Mesenteric fat pad (tissue), 1 donor: ENCODE data around the gene WDFY3. TPM values are rescaled to one million over a fixed set of nuclear protein-coding genes. Genes with fewer than 3 reads are reported as not detected.

ENCODE experiments used
- DNase-seq: peaks from one replicate; pipeline ENCODE4 v3.0.0-alpha.2; 2020; ENCODE audit warnings: low spot score
- total RNA-seq: library from RNA; stranded (reverse); fragmentation: NEBNext Ultra II Directional; extraction: Animal tissue kit (Norgen Biotek cat#: 25700); gene quantifications from one replicate; pipeline ENCODE4 v1.2.1, GENCODE V29; 2021
- donor health status: DM: yes; HTN: yes; CAD: no.

The WDFY3 gene
- total RNA-seq, 1 donor from 2014 or later = 124 TPM

DNA sequence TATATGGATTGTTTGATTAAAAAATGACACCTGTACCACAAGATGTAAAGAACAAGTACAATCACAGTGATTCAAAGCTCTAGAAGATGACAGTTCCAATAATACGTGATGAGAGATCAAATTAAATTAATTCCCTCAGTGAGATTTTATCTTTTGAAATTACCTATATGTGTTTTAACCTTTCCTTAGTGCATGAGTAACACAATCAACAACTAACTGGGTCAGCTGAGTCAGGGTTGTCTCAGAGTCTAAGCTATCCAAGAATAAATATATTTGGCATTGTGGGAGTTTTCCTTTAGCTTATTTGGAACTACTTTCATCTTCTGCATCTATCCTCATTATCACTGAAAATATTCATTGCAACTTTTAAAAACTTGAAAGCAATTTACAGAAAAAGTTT, 162.8 kb downstream of the WDFY3 start:
- no peak for DNase-seq

DNA sequence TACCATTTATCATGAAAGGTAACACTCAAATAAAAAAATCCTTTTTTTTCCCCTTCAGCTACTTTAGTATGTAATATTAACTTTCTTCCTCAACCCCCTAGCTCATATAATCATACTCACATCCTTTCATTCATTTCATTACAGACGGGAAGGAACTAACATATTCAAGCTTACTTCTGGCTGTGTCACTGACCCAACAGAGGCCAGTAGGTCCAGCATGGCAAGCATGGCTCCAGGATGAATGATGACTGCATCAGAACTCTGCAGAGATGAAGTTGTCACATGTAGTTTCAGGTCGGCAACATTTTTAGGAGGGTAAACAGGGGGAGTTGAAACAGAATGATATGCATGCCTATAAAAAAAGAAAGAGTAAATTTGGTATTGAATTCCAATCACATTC, 163.4 kb downstream of the WDFY3 start:
- DNase-seq = no peak

DNA sequence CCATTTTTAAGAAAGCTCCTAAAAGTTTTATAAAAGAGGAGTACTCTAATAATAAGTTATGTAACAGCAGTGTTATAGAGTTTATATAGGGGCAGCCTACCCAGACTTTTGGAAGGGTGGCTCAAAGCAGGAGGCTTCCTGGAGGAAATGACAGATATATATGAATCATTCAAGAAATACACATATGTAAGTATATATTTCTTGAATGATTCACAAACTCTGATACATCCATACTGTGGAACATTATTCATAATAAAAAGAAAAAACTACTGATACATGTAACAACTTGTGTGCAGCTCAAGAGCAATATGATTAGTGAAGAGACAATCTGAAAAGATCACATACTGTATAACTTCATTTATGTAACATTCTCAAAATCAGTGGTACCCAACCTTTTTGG, 166.2 kb downstream of the WDFY3 start:
- DNase-seq = no peak

DNA sequence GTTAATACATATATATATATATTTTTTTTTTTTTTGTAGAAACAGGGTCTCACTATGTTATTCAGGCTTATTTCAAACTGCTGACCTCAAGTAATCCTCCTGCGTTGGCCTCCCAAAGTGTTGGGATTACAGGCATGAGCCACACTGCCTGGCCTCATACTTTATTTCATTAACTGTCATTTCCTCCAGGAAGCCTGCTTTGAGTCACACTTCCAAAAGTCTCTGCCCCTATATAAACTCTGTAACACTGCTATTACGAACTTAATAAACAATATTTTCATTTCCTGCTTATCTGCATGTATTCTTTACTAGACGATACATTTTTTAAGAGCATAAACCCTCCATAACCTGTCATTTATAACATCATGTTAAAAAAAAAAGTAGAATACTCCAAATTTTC, 167.2 kb downstream of the WDFY3 start:
- DNase-seq = no peak

DNA sequence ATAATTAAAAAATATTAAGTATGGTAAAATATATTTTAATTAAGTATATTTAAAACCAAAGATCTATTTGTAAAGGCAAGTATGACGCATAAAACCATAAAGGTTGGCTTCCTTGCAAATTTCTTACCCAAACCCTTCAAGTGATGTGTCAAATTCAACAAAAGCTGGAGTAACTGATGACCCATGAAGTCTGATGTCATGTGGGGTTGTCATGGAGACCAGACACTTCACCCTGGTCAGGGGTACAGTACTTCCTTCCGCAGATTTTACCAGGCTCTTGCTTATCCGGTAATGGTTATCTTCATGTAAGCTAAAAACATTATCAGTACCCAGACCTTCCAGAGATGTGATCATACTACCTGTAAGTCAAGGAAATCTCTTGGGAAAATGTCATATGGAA, 170.1 kb downstream of the WDFY3 start:
- no peak for DNase-seq

DNA sequence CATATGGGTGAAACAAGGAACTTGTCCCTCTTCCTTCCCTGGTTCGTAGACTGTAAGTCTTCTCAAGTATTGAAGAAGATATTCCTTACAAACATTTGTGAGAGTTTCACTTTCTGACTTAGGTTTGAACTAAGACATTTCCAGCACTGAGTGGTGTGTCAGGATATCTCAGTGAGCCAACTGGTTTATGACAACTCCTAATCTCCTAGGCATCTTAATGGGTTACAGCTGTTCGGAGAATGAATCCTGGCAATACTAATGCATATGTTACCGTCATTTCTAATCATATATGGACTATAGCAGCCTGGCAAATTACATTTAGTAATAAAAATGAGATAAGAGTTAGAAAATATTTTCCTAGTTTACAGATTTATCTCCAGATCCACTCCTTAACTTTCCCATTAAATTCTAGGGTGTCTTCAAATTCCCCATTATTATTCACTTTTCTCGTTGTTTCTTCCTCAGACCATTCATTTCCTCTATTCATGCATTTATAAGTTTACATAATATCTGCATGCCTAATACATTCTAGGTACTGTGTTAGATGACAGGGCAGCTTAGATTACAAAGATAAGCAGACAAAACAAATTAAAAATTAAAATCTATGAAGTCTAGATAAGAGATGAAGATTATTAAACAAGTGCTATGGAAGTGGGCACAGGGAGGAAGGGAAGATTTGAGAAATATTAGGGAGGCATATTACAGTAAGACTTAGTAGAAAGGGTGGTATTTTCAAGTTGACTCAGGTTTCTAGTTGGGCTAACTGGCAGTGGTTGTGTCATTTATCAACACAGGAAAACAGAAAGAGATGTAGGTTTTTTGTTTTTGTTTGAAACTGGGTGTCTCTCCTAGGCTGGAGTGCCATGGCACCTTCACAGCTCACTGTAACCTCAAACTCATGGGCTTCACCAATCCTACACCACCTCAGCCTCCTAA, 173.9 kb downstream of the WDFY3 start:
- DNase-seq = no peak

DNA sequence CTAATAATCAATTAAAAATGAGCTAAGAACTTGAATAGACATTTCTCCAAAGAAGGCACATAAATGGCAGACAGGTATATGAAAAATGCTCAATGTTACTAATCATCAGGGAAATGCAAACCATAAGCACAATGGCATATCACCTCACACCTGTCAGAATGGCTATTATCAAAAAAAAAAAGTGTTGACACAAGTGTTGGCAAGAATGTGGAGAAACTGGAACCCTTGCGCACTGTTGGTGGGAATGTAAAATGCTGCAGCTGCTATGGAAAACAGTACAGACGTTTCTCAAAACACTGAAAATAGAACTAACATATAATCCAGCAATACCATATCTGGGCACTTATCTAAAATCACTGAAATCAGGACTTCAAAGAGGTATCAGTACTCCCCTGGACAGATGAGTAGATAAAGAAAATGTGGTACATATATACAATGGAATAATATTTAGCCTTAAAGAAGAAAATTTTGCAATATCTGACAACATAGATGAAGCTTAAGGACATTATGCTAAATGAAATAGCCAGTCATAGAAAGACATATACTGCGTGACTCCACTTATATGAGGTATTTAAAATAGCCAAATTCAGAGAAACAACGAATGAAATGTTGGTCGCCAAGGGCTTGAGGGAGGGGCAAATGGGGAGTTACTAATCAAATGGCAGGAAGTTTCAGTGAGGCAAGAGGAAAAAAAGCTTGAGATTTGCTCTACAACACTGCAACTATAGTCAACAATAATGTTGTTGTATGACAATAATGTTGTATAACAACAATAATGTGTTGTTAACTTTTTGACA, 175.5 kb downstream of the WDFY3 start:
- DNase-seq = no peak

DNA sequence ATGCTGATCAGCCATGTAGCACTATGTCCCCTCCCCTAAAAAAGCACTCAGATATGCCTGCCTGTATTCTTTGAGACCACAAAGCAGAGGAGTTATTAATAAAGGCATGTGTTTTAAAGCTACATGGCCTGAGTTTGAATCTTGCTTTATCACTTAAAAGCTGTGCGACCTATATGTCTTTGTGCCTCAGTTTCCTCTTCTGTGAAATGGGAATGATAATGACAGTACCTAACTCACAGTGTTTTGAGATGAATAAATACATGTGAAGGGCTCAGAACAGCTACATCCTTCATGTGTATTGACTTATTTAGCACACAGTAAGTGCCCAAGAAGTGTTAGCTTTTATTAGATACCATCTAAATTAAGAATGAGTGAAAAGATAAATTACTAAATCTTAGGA, 180.0 kb downstream of the WDFY3 start:
- DNase-seq = no peak

DNA sequence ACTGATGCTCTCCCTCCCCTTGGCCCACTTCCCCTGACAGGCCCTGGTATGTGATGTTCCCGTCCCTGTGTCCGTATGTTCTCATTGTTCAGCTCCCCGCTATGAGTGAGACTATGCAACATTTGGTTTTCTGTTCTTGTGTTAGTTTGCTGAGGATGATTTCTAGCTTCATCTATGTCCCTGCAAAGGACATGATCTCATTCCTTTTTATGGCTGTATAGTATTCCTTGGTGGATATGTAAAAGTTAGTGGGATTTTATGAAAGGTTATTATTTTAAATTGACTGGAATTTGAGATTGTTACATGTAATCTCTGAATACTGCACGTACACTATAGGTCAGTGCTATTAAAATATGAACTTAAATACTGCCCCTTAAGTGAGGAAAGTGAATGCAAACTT, 184.0 kb downstream of the WDFY3 start:
- DNase-seq = no peak

DNA sequence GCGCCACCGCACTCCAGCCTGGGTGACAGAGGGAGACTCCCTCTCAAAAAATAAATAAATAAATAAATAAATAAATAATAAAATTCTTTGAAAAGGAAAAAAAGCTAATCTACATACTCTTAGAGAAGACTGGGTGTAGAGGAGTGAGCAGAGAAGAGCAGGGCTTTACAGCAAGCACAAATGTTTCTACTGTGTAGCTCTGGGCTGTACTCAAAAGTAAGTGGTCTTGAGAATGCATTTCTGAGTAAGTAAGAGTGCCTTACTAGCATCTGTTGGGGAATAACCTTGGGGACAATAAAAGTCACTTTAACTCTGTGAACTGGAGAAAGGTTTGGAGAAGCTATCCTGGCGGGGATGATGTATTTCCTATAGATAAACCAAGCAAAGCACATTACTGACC, 185.8 kb downstream of the WDFY3 start:
- no peak for DNase-seq

DNA sequence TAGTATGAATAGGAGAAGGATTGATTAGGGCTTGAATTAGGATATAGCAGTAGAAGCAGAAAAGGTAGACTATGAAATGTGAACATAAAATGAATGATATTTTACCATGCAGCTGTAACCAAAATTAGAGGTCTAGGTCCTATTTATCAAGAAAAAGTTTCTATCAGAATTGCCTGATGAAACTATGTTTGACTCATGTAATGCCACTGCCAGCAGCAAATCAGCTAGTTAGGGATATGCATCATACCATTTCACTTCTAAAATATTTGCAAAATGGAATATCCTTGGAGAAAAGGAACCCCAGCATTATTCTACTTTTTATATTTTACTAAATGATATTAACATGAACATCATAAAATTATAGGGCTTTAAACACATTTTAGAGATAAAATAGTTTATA, 188.4 kb downstream of the WDFY3 start:
- no peak for DNase-seq

DNA sequence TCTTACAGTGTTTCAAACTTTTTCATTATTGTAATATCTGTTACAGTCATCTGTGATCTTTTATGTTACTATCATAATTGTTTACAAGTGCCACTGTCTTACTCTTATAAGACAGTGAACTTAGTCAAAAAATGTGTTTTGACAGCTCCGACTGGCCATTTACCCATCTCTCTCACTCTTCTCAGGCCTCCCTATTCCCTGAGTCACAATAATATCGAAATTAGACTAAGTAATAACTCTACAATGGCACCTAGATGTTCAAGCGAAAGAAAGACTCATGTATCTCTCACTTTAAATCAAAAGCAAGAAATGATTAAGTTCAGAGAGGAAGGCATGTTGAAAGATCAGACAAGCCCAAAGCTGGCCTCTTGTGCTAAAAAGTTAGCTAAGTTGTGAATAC, 199.3 kb downstream of the WDFY3 start:
- no peak for DNase-seq

DNA sequence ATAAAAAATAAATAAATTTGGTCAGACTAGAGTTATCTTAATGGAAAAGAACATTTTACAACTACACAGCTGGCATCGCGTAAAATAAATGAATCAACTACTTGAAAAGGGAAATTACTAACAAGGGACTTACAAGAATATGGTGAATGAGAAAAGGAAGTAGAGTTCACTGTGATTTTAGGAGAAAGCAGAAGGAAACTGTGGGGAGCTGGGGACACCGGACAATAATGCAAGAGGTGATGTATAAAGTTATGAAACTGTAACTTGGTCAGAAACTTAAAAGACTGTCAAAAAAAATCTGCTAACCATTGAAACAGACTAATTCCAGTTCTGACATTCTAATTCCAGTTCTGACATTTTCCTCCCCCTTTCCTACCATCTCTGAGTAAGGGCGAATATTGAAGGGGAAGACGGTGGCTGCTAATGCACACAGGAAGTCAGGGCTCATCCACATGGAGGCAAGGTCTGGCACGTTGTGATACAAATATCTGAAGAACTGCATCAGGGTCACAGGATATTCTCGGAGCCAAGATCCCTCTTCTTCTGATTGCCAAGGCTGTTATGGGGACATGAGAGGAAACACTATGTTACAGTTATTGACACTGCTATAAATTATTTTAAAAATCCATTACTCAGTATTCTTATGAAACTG, 213.0 kb downstream of the WDFY3 start:
- no peak for DNase-seq

DNA sequence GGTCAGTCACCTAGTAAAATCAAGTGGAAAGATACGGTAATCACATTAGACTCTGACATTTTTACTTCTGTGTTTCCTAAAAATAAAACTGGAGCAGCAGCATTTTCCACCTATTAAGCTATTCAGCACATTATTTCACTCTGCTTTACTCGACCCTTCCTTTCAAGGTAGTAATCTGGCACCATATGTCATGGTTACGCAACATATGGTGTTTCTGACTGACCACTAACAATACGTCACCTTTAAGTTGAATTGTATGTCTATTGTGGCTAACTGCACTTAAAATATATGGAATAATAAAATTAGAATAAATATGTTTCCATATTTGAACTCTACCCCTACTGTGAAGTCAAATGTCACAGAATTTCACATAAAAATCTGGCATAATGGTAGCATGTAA, 214.8 kb downstream of the WDFY3 start:
- no peak for DNase-seq

DNA sequence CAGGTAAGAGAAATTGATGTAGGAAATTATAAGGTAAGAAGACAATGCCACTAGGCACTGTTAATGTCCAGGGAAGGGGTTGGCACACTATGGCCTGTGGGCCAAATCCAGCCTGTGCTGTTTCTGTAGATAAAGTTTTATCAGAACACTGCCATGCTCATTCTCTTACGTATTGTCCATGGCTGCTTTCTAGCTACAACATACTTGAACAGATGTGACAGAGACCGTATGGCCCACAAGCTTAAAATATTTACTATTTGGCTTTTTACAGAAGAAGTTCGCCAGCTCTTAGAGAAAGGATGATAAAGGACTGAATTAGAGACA, 215.6 kb downstream of the WDFY3 start:
- no peak for DNase-seq

DNA sequence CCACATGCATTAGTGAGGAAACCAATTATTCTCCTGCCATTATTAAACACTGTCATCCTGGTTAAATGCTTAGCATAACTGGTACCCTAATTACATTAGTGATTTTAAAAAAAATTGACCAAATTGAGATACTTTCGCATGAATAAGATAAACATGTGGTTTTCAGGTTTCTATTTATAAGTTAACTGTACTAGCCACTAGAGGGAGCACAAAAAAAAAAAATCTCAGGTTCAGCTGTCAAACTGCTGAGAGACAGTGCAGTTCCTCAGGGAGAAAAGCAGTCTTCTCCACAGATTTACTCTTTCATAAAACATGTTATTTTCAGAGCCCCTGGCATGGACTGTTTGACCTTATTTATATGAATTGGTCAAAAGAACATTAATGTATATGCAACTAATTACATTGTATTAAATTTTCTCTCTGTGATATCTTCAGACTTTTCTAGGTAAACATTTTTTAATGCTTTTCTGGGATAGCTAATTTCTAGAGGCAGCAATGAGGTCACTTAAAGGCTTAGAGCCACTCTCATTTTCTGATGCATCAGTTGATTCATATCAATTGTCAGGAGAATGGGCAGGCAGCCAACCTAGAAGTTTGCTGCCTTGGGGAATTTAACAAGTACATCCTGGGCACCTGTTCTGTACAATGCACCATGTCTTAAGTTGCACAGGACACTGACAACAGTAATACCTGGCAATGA, 216.1 kb downstream of the WDFY3 start:
- no peak for DNase-seq

DNA sequence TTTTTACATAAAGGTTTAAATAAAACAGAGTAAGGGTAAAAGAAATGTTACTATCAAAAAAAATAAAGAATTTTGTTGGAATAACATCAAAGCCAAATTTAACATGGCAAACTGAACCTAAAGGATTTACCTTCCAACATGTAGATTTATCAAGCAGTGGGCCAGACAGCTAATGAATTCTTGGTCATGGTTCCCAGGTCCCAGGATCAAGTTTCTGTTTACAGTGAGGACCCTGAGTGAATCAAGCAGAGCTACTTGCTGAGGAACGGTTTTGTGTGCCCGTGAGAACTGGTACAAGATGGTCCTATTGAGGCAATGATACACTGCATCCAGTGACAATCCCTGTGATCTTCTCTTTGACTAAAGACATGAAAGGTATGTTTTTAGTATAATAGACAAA, 226.4 kb downstream of the WDFY3 start:
- no peak for DNase-seq

DNA sequence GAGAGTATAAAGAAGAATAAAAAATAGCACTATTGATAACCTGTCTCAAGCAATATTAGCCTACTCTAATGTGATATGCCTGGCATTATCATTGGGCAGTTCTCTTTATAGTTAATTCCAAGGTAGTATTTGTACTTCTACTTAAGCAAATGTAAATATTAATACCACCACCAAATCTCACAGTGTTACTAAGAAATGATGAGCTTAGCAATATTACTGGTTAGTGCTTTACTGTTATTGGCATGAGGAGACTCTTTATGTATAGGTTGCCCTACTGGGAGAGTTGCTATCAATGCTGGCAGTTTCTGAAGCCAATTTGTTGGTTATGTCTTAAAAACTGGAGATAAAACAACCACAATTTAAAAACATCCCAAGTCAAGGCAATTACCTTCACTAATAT, 227.9 kb downstream of the WDFY3 start:
- DNase-seq = no peak

DNA sequence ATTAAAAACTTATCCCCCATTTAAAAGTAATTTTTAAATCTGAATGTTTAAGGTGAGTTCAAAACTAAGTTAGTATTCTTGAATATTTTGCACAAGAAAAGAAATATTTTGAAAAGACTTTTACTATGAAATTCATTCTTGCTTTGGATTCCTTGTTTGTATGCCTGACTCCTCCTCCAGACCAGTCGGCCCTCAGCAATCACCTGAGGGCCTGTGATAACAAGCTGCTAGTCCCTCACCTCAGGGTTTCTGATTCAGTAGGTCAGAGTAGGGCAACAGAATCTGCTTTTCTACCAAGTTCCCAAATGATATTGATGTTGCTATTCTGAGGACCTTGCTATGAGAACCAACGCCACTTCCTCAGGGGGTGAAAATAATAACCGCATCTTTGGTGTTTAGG, 228.8 kb downstream of the WDFY3 start:
- DNase-seq = no peak

DNA sequence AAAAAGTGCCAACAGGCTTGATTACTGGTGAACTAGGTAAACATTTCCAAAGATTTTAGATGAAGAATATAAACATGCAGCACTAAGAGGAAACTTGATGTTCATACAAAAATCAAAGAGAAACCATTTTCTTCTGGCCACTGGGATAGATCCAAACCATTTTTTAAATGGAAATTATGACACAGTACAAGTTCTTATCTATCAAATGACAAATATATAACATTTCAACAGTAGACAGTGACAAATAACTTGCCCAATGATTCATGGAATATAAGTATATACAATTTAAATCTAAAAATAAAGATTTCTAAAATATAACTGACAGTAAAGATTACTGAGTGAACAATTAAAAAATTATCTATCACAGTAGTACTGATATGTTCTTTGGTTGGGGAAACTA, 232.5 kb downstream of the WDFY3 start:
- DNase-seq = no peak

DNA sequence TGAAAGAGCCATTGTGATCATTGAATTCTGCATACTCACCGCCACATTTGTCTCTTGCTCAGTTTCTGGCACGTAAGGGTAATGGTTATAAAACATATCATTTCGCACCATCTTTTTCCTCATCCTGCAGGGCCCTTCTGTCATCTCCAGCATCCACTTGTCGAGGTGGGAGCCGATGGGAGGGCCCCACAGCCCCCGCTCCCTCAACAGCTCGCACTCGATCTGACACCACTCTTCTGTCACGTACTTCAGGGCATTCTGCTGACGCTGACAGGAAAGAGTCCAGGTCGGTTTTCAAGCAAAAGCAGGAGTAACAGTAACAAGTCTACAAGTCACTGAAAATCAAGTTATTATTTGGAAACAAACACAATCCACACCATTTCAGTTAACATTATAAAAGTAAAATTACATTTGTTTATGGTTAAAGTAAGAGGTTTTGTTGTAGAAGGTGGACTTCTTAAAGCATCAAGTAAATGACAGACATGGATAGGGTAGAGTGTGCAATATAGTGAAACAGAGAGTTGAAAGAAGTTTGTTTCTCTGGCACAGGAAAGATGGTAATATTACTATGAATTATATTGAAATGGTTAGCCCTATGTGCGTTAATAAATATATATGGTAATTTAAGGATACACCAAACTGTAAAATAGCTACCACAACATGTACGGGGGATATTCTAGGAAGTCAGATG, 233.0 kb downstream of the WDFY3 start:
- DNase-seq = no peak
